Measurements from ENCODE around the gene CPT2. TPM values are rescaled to one million over a fixed set of nuclear protein-coding genes. Genes with fewer than 3 reads are reported as not detected.

The CPT2 gene
- total and polyA plus RNA-seq, 2 of the 4 experiments (the other 2 are of a cell fraction): 15.8 to 16.0 TPM

- H3K9me1 ChIP-seq (ENCODE audit: insufficient read depth, low read length): peaks cover 32% of the 10 kb centered on the region
- peak overlapping the region; percentile 64 for H3K14ac ChIP-seq (replicated peaks; ENCODE audit: low read depth, low read length)
- H2BK15ac ChIP-seq (ENCODE audit: low read depth, low read length): peak overlapping the region; percentile 37; the same call in 1 of the 3 replicates
- peak overlapping the region; percentile 50 for H3K18ac ChIP-seq (ENCODE audit: low read depth, low read length)
- peaks cover 32% of the 10 kb centered on the region for H3K4me1 ChIP-seq (ENCODE audit: control insufficient read depth, insufficient read depth, low read length)
- 65% methylated on average over 3 of the region's 10 CpGs; no CpG with 5 or more reads in 1 of the 2 experiments for WGBS, 2 experiments (ENCODE audit: extremely low coverage in 2 of 2, insufficient read length in 1 of 2)
- H2AK5ac ChIP-seq (ENCODE audit: low read depth, low read length): peak overlapping the region; percentile 85
- TF ChIP-seq RCOR1 (IDR thresholded peaks at IDR 0.05; ENCODE audit: insufficient replicate concordance, low read length) (no peak), ELK1 (IDR thresholded peaks at IDR 0.05; ENCODE audit: borderline replicate concordance, low read depth, low read length) (no peak), POLR2A (IDR thresholded peaks at IDR 0.05; ENCODE audit: low read depth, low read length) (no peak), MAZ (IDR thresholded peaks at IDR 0.05; ENCODE audit: borderline replicate concordance, low read depth, low read length) (no peak)
- H3K4ac ChIP-seq (ENCODE audit: low read depth, low read length): peak overlapping the region; percentile 73
- no TSS peak for BruUV-seq (replicated peaks)
- peak overlapping the region; percentile 9; the same call in 1 of the 2 replicates for H3K56ac ChIP-seq (ENCODE audit: extremely low read depth, insufficient read depth, low read length)
- no peak overlapping the region for H3K9ac ChIP-seq (ENCODE audit: low read depth, low read length)
- peak overlapping the region; percentile 81 for H2BK120ac ChIP-seq (ENCODE audit: low read depth, low read length)
- H3K36me3 ChIP-seq (ENCODE audit: control insufficient read depth, insufficient read depth, low read length): no peaks in the 10 kb centered on the region
- CTCF ChIA-PET: interaction anchor here (1.1 kb wide), 1 partner anchor 11 kb away, joined by 3 read pairs; no protein-coding TSS in a partner anchor
- no peaks in the 10 kb centered on the region for H3K27me3 ChIP-seq (ENCODE audit: control insufficient read depth, insufficient read depth, low read length)
- H2AFZ ChIP-seq (replicated peaks; ENCODE audit: low read length, poor library complexity): peak overlapping the region; percentile 57
- in situ Hi-C loops (cut with MboI; ENCODE audit: low sequenced_read_pairs) (no loop called here), dilution Hi-C loops (cut with HindIII; ENCODE audit: low sequenced_read_pairs, unreplicated experiment) (no loop called here), intact Hi-C loops (cut with micrococcal nuclease) (no loop called here)
- peak overlapping the region; percentile 83 for H2BK20ac ChIP-seq (ENCODE audit: low read depth, low read length)
- no peak overlapping the region for H3K4me2 ChIP-seq (ENCODE audit: low read depth, low read length)
- peak; percentile 82 for DNase-seq
- H3K23ac ChIP-seq (ENCODE audit: low read depth, low read length): peak overlapping the region; percentile 56; the same call in 1 of the 2 replicates
- peak overlapping the region; percentile 75 for H2BK5ac ChIP-seq (ENCODE audit: low read depth, low read length, poor library complexity, severe bottlenecking)
- peak overlapping the region; percentile 13; the same call in 1 of the 2 replicates for H3K27ac ChIP-seq (ENCODE audit: insufficient read depth, low read length)
- H3K4me3 ChIP-seq (ENCODE audit: insufficient read depth, low read depth, low read length): no peak overlapping the region
- H3K9me3 ChIP-seq (ENCODE audit: control insufficient read depth, insufficient read depth, low read length): no peaks in the 10 kb centered on the region
- no peak for ATAC-seq (ENCODE audit: low read depth)
- no peaks in the 10 kb centered on the region for H4K20me1 ChIP-seq (ENCODE audit: insufficient read depth, low read length)
- H4K91ac ChIP-seq (ENCODE audit: insufficient read depth, low read depth, low read length): peak overlapping the region; percentile 80
- POLR2A ChIA-PET (ENCODE audit: unreplicated experiment): no interaction called here
- H4K8ac ChIP-seq (ENCODE audit: low read depth in 2 of 2, low read length in 2 of 2): peak overlapping the region; percentile 61 to 86; a peak in 3 of 4 replicates
- H4K5ac ChIP-seq (ENCODE audit: low read depth, low read length): peak overlapping the region; percentile 50
- no peaks in the 10 kb centered on the region for H3K79me1 ChIP-seq (ENCODE audit: low read depth in 1 of 2, low read length in 2 of 2)
- H2AK9ac ChIP-seq (replicated peaks; ENCODE audit: low read depth, low read length, poor library complexity): no peak overlapping the region
Observed at GRCh38 chr1:53174971-53175913, 21.4 kb upstream of the CPT2 start.
